Measurements from ENCODE around the gene EDDM3A. TPM values are rescaled to one million over a fixed set of nuclear protein-coding genes. Genes with fewer than 3 reads are reported as not detected.
A peak's percentile ranks its signal among the peaks of the same experiment; 100 is the strongest.
"Not testable (repeated sequence)": the region's sequence is repeated elsewhere in the genome, so short reads cannot be mapped to it uniquely, and the experiment has no call there.

Gene EDDM3A
- total RNA-seq, 4 donors from 2014 or later: not detected

- no peak for DNase-seq
- no peak overlapping the region for H3K27ac ChIP-seq
- 69 to 86% methylated on average over 2 to 10 of the region's 12 CpGs for WGBS, 2 donors
- H3K27me3 ChIP-seq: peaks cover 0 to 28% (median 0%) of the 10 kb centered on the region in 4 donors
- H3K4me1 ChIP-seq: peaks cover 0 to 25% (median 7%) of the 10 kb centered on the region in 3 donors
- H3K36me3 ChIP-seq: no peaks in the 10 kb centered on the region
- no peaks in the 10 kb centered on the region for H3K9me3 ChIP-seq
- intact Hi-C loops (cut with DNase I): no loop called here
- H3K4me3 ChIP-seq: no peak overlapping the region
- no peak for TF ChIP-seq POLR2A (IDR thresholded peaks at IDR 0.05)
- no peak for TF ChIP-seq CTCF (IDR thresholded peaks at IDR 0.05)
Observed at GRCh38 chr14:20722016-20722415, 23.7 kb upstream of the EDDM3A start.

GRCh38 chr14:20723488-20723887, 22.2 kb upstream of the EDDM3A start:
- intact Hi-C loops (cut with DNase I): no loop called here
- WGBS, 2 donors: 45 to 71% methylated on average over 1 to 14 of the region's 28 CpGs

GRCh38 chr14:20726121-20726520, 19.6 kb upstream of the EDDM3A start:
- H3K4me3 ChIP-seq; DNase-seq; intact Hi-C loops (cut with DNase I); H3K4me1 ChIP-seq; H3K9me3 ChIP-seq; H3K36me3 ChIP-seq: not testable (repeated sequence)
- H3K27me3 ChIP-seq: peaks cover 0 to 28% (median 0%) of the 10 kb centered on the region in 4 donors
- H3K27ac ChIP-seq: peak overlapping the region in 1 of 4 donors; percentile 42
- 82 to 86% methylated on average over 3 of the region's 3 CpGs for WGBS, 2 donors

More at GRCh38 chr14:20723488-20723887, 22.2 kb upstream of the EDDM3A start:
- TF ChIP-seq CTCF (IDR thresholded peaks at IDR 0.05) (no peak), POLR2A (IDR thresholded peaks at IDR 0.05) (no peak)
- H3K4me3 ChIP-seq: peak overlapping the region in 2 of 4 donors; percentile 10 to 30
- no peak overlapping the region for H3K27ac ChIP-seq
- no peak for DNase-seq
- no peaks in the 10 kb centered on the region for H3K36me3 ChIP-seq
- peaks cover 0 to 24% (median 7%) of the 10 kb centered on the region in 3 donors for H3K4me1 ChIP-seq
- no peaks in the 10 kb centered on the region for H3K9me3 ChIP-seq
- H3K27me3 ChIP-seq: peaks cover 0 to 28% (median 0%) of the 10 kb centered on the region in 4 donors

GRCh38 chr14:20726531-20726930, 19.2 kb upstream of the EDDM3A start:
- intact Hi-C loops (cut with DNase I): no loop called here
- Histone ChIP-seq H3K4me3 (no peak overlapping the region), H3K27me3 (peaks cover 0 to 28% (median 0%) of the 10 kb centered on the region in 4 donors), H3K9me3 (no peaks in the 10 kb centered on the region), H3K4me1 (no peaks in the 10 kb centered on the region), H3K27ac (peak overlapping the region in 1 of 4 donors; percentile 42), H3K36me3 (no peaks in the 10 kb centered on the region)
- no peak for TF ChIP-seq CTCF (IDR thresholded peaks at IDR 0.05)
- TF ChIP-seq POLR2A (IDR thresholded peaks at IDR 0.05): no peak
- 88% methylated on average over 1 of the region's 1 CpG for WGBS, 2 donors
- DNase-seq: no peak

- no peaks in the 10 kb centered on the region for H3K36me3 ChIP-seq
- H3K27me3 ChIP-seq: peaks cover 0 to under 1% (median 0%) of the 10 kb centered on the region in 4 donors
- intact Hi-C loops (cut with DNase I): no loop called here
- H3K4me3 ChIP-seq: no peak overlapping the region
- no peak for DNase-seq
- no peaks in the 10 kb centered on the region for H3K9me3 ChIP-seq
- WGBS, 2 donors: 75% methylated on average over 6 of the region's 6 CpGs
- TF ChIP-seq CTCF (IDR thresholded peaks at IDR 0.05) (no peak), POLR2A (IDR thresholded peaks at IDR 0.05) (no peak)
- H3K27ac ChIP-seq: no peak overlapping the region
- no peaks in the 10 kb centered on the region for H3K4me1 ChIP-seq
Observed at GRCh38 chr14:20730891-20731290, 14.8 kb upstream of the EDDM3A start.

GRCh38 chr14:20732477-20732876, 13.2 kb upstream of the EDDM3A start:
- H3K4me3 ChIP-seq: no peak overlapping the region
- no peaks in the 10 kb centered on the region for H3K27me3 ChIP-seq
- no peak for TF ChIP-seq CTCF (IDR thresholded peaks at IDR 0.05)
- no peak overlapping the region for H3K27ac ChIP-seq
- no peak for DNase-seq
- H3K36me3 ChIP-seq: no peaks in the 10 kb centered on the region
- intact Hi-C loops (cut with DNase I): no loop called here
- H3K4me1 ChIP-seq: no peaks in the 10 kb centered on the region
- WGBS, 2 donors: 78 to 85% methylated on average over 4 to 5 of the region's 5 CpGs
- no peaks in the 10 kb centered on the region for H3K9me3 ChIP-seq
